ENCODE measurements around the gene PHTF2.

GRCh38 chr7:77838929-77839491, 40.4 kb downstream of the PHTF2 start:
- TF ChIP-seq POLR2AphosphoS5 (IDR thresholded peaks at IDR 0.05) (no peak), CTCF (IDR thresholded peaks at IDR 0.05) (no peak), POLR2A (IDR thresholded peaks at IDR 0.05) (no peak), EP300 (IDR thresholded peaks at IDR 0.05) (no peak)
